Measurements from ENCODE around the gene PES1. TPM values are rescaled to one million over a fixed set of nuclear protein-coding genes. Genes with fewer than 3 reads are reported as not detected.

Gene PES1
- total and polyA plus RNA-seq, 2 donors from 2014 or later = 57.0 to 68.4 TPM

GRCh38 chr22:30547188-30547587, 44.5 kb downstream of the PES1 start:
- intact Hi-C loops (cut with DNase I) = no loop called here
- no peak for FAIRE-seq
- no peaks in the 10 kb centered on the region for H3K27me3 ChIP-seq (ENCODE audit: control insufficient read depth, insufficient read depth, low read length)
- no peak overlapping the region for H3K4me3 ChIP-seq (ENCODE audit: low read length in 3 of 3)
- no peaks in the 10 kb centered on the region for H3K36me3 ChIP-seq (ENCODE audit: control insufficient read depth in 2 of 3, insufficient read depth in 3 of 3, low read length in 3 of 3)
- no peaks in the 10 kb centered on the region for H3K4me1 ChIP-seq (ENCODE audit: control insufficient read depth in 2 of 3, insufficient read depth in 2 of 3, low read depth in 1 of 3, low read length in 3 of 3)
- no peak for DNase-seq
- TF ChIP-seq CTCF (IDR thresholded peaks at IDR 0.05; ENCODE audit: borderline replicate concordance, extremely low read depth, insufficient read depth) = no peak
- H3K9ac ChIP-seq (ENCODE audit: low read length in 3 of 3) = no peak overlapping the region
- no peaks in the 10 kb centered on the region for H3K9me3 ChIP-seq (ENCODE audit: control insufficient read depth in 2 of 3, insufficient read depth in 1 of 3, low read length in 3 of 3)
- no peak overlapping the region for H3K27ac ChIP-seq (ENCODE audit: low read depth in 2 of 2, low read length in 2 of 2)

DNA sequence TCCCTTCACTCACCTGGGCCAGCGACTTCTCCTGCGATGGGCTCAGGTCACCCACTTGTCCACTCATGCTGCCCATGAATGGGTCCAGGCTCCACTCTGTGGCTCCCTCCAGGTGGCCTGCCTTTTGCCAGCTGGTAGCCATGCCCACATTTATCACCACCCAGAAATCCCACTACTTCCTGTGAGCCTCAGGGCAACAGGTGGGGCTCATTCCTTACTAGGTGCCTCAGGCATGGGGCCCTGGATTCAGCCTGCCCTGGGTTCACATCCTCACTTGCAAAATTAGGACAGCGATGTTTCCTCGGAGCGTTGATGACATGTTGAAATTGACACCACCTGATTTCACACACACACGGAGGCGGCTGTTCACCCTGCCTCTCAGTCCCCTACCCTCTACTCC, 45.1 kb downstream of the PES1 start, which contains the start of gene SEC14L6:
Gene SEC14L6 (minus strand): TSS at position 126 of the 400 bp plus-strand sequence. CDS start 59 bp downstream, at position 67.
- H3K36me3 ChIP-seq (ENCODE audit: control insufficient read depth in 2 of 3, insufficient read depth in 3 of 3, low read length in 3 of 3) = no peaks in the 10 kb centered on the region
- intact Hi-C loops (cut with DNase I) = no loop called here
- no peak within 1 kb of the TSS for H3K9ac ChIP-seq (ENCODE audit: low read length in 3 of 3)
- no peak within 1 kb of the TSS for H3K27ac ChIP-seq (ENCODE audit: low read depth in 2 of 2, low read length in 2 of 2)
- H3K4me1 ChIP-seq (ENCODE audit: control insufficient read depth in 2 of 3, insufficient read depth in 2 of 3, low read depth in 1 of 3, low read length in 3 of 3) = peaks cover 0 to 3% (median 0%) of the 10 kb centered on the region in 3 donors
- FAIRE-seq = no peak
- H3K4me3 ChIP-seq (ENCODE audit: low read length in 3 of 3) = no peak within 1 kb of the TSS
- no peaks in the 10 kb centered on the region for H3K27me3 ChIP-seq (ENCODE audit: control insufficient read depth, insufficient read depth, low read length)
- no peak for DNase-seq
- no peak for TF ChIP-seq CTCF (IDR thresholded peaks at IDR 0.05; ENCODE audit: borderline replicate concordance, extremely low read depth, insufficient read depth)
- no peaks in the 10 kb centered on the region for H3K9me3 ChIP-seq (ENCODE audit: control insufficient read depth in 2 of 3, insufficient read depth in 1 of 3, low read length in 3 of 3)

- peaks cover 0 to 4% (median 0%) of the 10 kb centered on the region in 3 donors for H3K4me1 ChIP-seq (ENCODE audit: control insufficient read depth in 2 of 3, insufficient read depth in 2 of 3, low read depth in 1 of 3, low read length in 3 of 3)
- no peaks in the 10 kb centered on the region for H3K9me3 ChIP-seq (ENCODE audit: control insufficient read depth in 2 of 3, insufficient read depth in 1 of 3, low read length in 3 of 3)
- intact Hi-C loops (cut with DNase I) = no loop called here
- no peaks in the 10 kb centered on the region for H3K36me3 ChIP-seq (ENCODE audit: control insufficient read depth in 2 of 3, insufficient read depth in 3 of 3, low read length in 3 of 3)
- no peak for TF ChIP-seq CTCF (IDR thresholded peaks at IDR 0.05; ENCODE audit: borderline replicate concordance, extremely low read depth, insufficient read depth)
- H3K4me3 ChIP-seq (ENCODE audit: low read length in 3 of 3) = peak overlapping the region in 1 of 3 donors; percentile 61
- no peak for DNase-seq
- no peak overlapping the region for H3K27ac ChIP-seq (ENCODE audit: low read depth in 2 of 2, low read length in 2 of 2)
- no peak overlapping the region for H3K9ac ChIP-seq (ENCODE audit: low read length in 3 of 3)
- H3K27me3 ChIP-seq (ENCODE audit: control insufficient read depth, insufficient read depth, low read length) = no peaks in the 10 kb centered on the region
- FAIRE-seq = no peak
Observed at GRCh38 chr22:30542811-30543188, 48.9 kb downstream of the PES1 start.
